ENCODE measurements around the gene MBTD1. TPM values are rescaled to one million over a fixed set of nuclear protein-coding genes. Genes with fewer than 3 reads are reported as not detected.

The MBTD1 gene
- total RNA-seq, 2 donors from 2014 or later, result 15.5 to 16.9 TPM

DNA sequence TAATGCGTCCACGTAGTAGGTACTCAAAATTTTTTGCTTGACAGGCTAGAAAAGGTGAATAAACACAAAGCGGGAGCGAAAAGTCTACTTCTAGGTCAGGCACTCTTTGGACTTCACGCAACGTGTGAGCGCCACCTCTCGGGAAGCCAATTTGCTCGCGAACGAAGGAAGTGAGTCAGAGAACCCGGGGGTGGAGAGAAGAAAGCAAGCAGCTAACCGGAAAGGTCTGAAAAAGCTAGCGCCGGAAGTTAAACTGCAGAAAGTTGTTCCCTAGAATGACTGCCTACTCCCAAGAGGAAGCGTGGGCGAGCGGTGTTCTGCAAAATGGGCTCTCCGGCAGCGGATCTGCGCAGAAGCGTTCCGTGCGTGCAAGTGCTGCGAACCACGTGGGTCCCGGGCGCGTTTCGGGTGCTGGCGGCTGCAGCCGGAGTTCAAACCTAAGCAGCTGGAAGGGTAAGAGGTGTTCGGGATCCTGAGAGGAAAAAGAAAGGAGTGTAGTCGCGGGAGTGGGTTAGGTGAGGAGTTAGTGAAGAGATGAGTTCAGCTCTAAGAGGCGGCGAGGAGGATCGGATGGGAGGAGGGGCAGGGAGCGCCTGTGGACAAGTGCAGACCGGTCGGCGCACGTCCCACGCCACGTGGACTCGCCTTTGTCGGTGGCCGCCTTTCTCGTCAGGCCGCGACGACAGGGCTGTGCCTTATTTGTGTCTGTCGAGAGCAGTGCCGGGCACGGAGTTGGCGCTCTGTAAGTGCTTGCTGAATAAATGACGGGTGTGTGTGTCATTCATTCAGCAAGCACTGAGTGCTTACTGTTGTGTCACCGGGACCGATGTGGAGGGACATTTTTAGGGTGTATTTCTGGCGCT lies 106.4 kb downstream of the MBTD1 start, which contains the start of gene NME1:
NME1 (plus strand) TSS at position 350 of the 863 bp plus-strand sequence. CDS start 2,096 bp downstream, outside the sequence.
- Histone ChIP-seq H3K36me3 (replicated peaks in 1 of 2; ENCODE audit: insufficient read depth in 1 of 2, low read depth in 2 of 2) (no peaks in the 10 kb centered on the region), H3K27me3 (no peaks in the 10 kb centered on the region), H3K4me1 (peaks cover 21% of the 10 kb centered on the region), H3K27ac (peak within 1 kb of the TSS; percentile 77 to 86 (median 82)), H3K9me3 (no peaks in the 10 kb centered on the region), H3K4me3 (peak within 1 kb of the TSS; percentile 26 to 65)
- intact Hi-C loops (cut with DNase I), result loop anchor here (10.0 kb wide), 1 partner anchor 149 kb away; no protein-coding TSS in a partner anchor
- DNase-seq, result peak; percentile 96 to 98 (median 98)
- WGBS, 2 donors, result 0% methylated on average over 58 to 60 of the region's 60 CpGs
- TF ChIP-seq CTCF (IDR thresholded peaks at IDR 0.05), result peak; percentile 71 to 98 (median 96)
- TF ChIP-seq POLR2A (IDR thresholded peaks at IDR 0.05), result peak in 2 of 3 donors; percentile 76 to 83
- peak; percentile 96 for ATAC-seq

DNA sequence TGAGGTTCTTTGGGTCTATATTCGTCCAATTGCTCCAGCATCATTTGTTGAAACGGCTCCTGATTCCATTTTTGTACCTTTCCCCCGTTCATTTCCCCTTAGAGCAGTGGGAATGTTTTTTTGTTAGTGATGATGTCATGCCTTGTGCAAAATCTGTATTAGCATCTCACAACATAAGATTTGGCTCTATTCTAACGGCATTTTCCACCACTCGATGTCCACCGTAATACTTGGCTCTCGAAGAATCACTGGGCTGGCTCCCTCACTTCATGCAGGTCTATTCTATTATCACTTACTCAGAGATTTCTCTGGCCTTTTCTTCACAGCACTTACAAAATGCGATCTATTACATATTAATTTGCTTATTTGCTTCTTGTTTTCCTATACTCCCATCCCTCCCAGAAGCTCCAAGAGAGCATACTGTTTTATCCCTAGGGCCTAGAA lies 107.1 kb downstream of the MBTD1 start:
- ATAC-seq (peak; percentile 39), DNase-seq (peak in 2 of 4 donors; percentile 10)
- Histone ChIP-seq H3K27me3 (no peaks in the 10 kb centered on the region), H3K36me3 (replicated peaks in 1 of 2; ENCODE audit: insufficient read depth in 1 of 2, low read depth in 2 of 2) (no peaks in the 10 kb centered on the region), H3K4me1 (peaks cover 21% of the 10 kb centered on the region), H3K27ac (peak overlapping the region; percentile 77 to 86 (median 82)), H3K9me3 (no peaks in the 10 kb centered on the region), H3K4me3 (no peak overlapping the region)
- intact Hi-C loops (cut with DNase I), result loop anchor here (10.0 kb wide), 1 partner anchor 148 kb away; no protein-coding TSS in a partner anchor
- TF ChIP-seq CTCF (IDR thresholded peaks at IDR 0.05) (no peak), POLR2A (IDR thresholded peaks at IDR 0.05) (no peak)
- WGBS, 2 donors, result 7 to 12% methylated on average over 8 of the region's 8 CpGs

- 80 to 87% methylated on average over 5 of the region's 5 CpGs for WGBS, 2 donors
- no peak overlapping the region for H3K27ac ChIP-seq
- intact Hi-C loops (cut with DNase I), result loop anchor here (10.0 kb wide), 1 partner anchor 146 kb away; no protein-coding TSS in a partner anchor
- DNase-seq (no peak), ATAC-seq (no peak)
- no peaks in the 10 kb centered on the region for H3K27me3 ChIP-seq
- TF ChIP-seq CTCF (IDR thresholded peaks at IDR 0.05), result no peak
- TF ChIP-seq POLR2A (IDR thresholded peaks at IDR 0.05), result no peak
- no peaks in the 10 kb centered on the region for H3K36me3 ChIP-seq (replicated peaks in 1 of 2; ENCODE audit: insufficient read depth in 1 of 2, low read depth in 2 of 2)
- peaks cover 21% of the 10 kb centered on the region for H3K4me1 ChIP-seq
- H3K4me3 ChIP-seq, result no peak overlapping the region
- no peaks in the 10 kb centered on the region for H3K9me3 ChIP-seq
Measured at GRCh38 chr17:51150932-51151331, 108.9 kb downstream of the MBTD1 start.

DNA sequence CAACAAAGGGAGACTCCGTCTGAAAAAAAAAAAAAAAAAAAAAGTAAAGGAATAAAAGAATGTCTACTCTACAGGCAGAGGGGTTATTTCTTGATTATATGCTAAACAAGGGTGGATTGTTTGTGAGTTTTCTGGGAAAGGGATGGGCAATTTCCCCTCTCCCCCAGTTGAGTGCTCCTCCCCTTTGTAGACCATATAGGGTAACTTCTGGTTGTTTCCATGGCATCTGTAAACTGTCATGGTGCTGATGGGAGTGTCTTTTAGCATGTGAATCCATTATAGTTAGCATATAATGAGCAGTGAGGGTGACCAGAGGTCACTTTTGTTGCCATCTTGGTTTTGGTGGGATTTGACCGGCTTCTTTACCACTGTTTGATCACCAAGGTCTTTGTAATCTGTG lies 110.7 kb downstream of the MBTD1 start:
- intact Hi-C loops (cut with DNase I), result no loop called here

More for the DNA sequence above, 110.7 kb downstream of the MBTD1 start:
- Histone ChIP-seq H3K27me3 (no peaks in the 10 kb centered on the region), H3K4me3 (no peak overlapping the region), H3K36me3 (replicated peaks in 1 of 2; ENCODE audit: insufficient read depth in 1 of 2, low read depth in 2 of 2) (no peaks in the 10 kb centered on the region), H3K9me3 (no peaks in the 10 kb centered on the region), H3K4me1 (peaks cover 12% of the 10 kb centered on the region), H3K27ac (no peak overlapping the region)
- no peak for TF ChIP-seq CTCF (IDR thresholded peaks at IDR 0.05)
- no peak for TF ChIP-seq POLR2A (IDR thresholded peaks at IDR 0.05)
- DNase-seq (no peak), ATAC-seq (no peak)
- WGBS, 2 donors, result 86 to 95% methylated on average over 2 of the region's 2 CpGs

Measured in body of pancreas (tissue), 4 donors.